Thyroid gland (tissue), 4 donors: ENCODE results near the gene ADGRD1.

ENCODE experiments used
- CTCF ChIP-seq, 6 experiments: fragments of 200-600 bp in 3 of 6; fragments of 450-650 bp in 3 of 6; sonication (generic) in 3 of 6; IDR thresholded peaks; one replicate each; pipeline ENCODE4 v1.5.1; 2016 to 2019; ENCODE audit warnings: antibody characterized with exemption in 6 of 6, mild to moderate bottlenecking in 2 of 6, inconsistent platforms in 1 of 6, moderate library complexity in 1 of 6
- POLR2A ChIP-seq, 2 donors: fragments of 450-650 bp; IDR thresholded peaks; one replicate each; pipeline ENCODE4 v1.6.1; 2017; ENCODE audit warnings: antibody characterized with exemption in 2 of 2, mild to moderate bottlenecking in 2 of 2, moderate library complexity in 1 of 2

GRCh38 chr12:130971925-130972585, 18.3 kb downstream of the ADGRD1 start:
- TF ChIP-seq CTCF (IDR thresholded peaks at IDR 0.05) (no peak), POLR2A (IDR thresholded peaks at IDR 0.05) (no peak)
